ENCODE data around the gene DCAF12L2. TPM values are rescaled to one million over a fixed set of nuclear protein-coding genes. Genes with fewer than 3 reads are reported as not detected.

Gene DCAF12L2
- total RNA-seq = not detected in 2 replicates

DNA sequence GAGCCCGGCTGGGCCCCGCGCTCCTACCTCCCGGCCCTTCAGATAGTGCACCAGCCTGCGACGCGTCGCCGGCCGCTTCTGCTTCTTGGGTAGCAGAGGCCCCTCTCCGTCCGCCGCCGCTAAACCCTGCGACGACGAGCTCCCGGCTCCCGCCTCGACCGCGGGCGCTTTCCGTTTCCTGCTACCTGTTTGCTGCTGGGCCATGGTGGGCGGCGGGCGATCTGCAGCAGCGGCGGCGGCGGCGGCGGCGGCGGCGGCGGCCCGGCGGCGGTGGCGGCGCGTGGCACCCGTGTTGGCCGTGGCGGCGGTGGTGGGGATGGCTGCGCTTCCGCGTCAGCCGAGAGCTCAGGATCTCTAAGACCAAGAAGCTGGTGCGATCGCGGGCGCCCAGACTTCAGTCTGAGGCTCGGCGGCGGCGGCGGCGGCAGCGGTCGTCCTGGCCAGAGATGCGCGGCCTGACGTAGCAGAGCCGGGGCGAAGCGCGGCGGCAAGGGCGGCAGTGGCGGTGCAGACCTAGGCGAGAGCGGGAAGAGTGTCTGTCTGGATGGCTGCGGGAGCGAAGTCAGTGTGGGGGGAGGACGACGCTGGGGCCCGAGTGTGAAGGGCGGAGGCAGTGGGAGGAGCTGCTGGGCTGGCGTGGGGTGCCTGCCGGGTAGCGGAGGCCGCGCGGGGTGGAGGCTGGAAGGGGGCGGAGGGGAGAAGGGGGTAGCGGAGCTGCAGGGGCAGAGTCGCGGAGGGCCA is at the start of gene DCAF12L2:
DCAF12L2 (minus strand) TSS at position 569 of the 741 bp plus-strand sequence; CDS start at position 204, 365 bp downstream.

Data from dermis lymphatic vessel endothelial cell (primary cell).